Natural killer cell (primary cell): ENCODE measurements around the gene PRDM1. TPM values are rescaled to one million over a fixed set of nuclear protein-coding genes. Genes with fewer than 3 reads are reported as not detected.

Experiments used
- ATAC-seq, 3 donors: fragments of 150-1000 bp in 2 of 3; fragments of 200-7000 bp in 1 of 3; cut with Tn5 transposase; 1 replicate in 1 of 3; 2 replicates in 2 of 3; pipeline ENCODE4 v1.10.0; 2021; ENCODE audit warnings: mild to moderate bottlenecking in 2 of 3, moderate library complexity in 2 of 3
- DNase-seq, 2 donors: peaks; one replicate each; pipeline versions ENCODE4 v3.0.0 to v3.0.0-alpha.2; 2013 to 2021; ENCODE audit warnings: mixed read lengths in 1 of 2
- H3K27ac ChIP-seq: one replicate; pipeline ENCODE4 v1.5.1; 2013; ENCODE audit warnings: mild to moderate bottlenecking, low read length
- H3K27me3 ChIP-seq: one replicate; pipeline ENCODE4 v1.6.1; 2013; ENCODE audit warnings: low read length; ENCODE audit not compliant: control insufficient read depth, insufficient read depth
- H3K36me3 ChIP-seq: one replicate; pipeline ENCODE4 v1.6.1; 2013; ENCODE audit warnings: low read length; ENCODE audit not compliant: control insufficient read depth, insufficient read depth
- H3K4me1 ChIP-seq: one replicate; pipeline ENCODE4 v1.6.1; 2013; ENCODE audit warnings: low read length; ENCODE audit not compliant: control insufficient read depth, insufficient read depth
- H3K4me3 ChIP-seq: one replicate; pipeline ENCODE4 v1.5.1; 2013; ENCODE audit warnings: low read length
- H3K9me3 ChIP-seq: one replicate; pipeline ENCODE4 v1.6.1; 2013; ENCODE audit warnings: low read length; ENCODE audit not compliant: control insufficient read depth, insufficient read depth
- H3K27ac Mint-ChIP-seq, 2 donors: one replicate each; pipeline ENCODE4 v1.8.0; 2022; ENCODE audit warnings: mild to moderate bottlenecking in 2 of 2, mixed read lengths in 2 of 2, moderate library complexity in 1 of 2
- H3K27me3 Mint-ChIP-seq, 2 donors: one replicate each; pipeline ENCODE4 v1.8.0; 2022; ENCODE audit warnings: low read depth in 2 of 2, mixed read lengths in 2 of 2
- H3K36me3 Mint-ChIP-seq: one replicate; pipeline ENCODE4 v1.8.0; 2022; ENCODE audit warnings: mixed read lengths
- H3K4me1 Mint-ChIP-seq, 2 donors: one replicate each; pipeline ENCODE4 v1.8.0; 2022; ENCODE audit warnings: mixed read lengths in 2 of 2
- H3K4me3 Mint-ChIP-seq: one replicate; pipeline ENCODE4 v1.8.0; 2022; ENCODE audit warnings: mild to moderate bottlenecking, moderate library complexity, mixed read lengths
- H3K9me3 Mint-ChIP-seq, 2 donors: one replicate each; pipeline ENCODE4 v1.8.0; 2022; ENCODE audit warnings: mixed read lengths in 2 of 2
- WGBS: methylation state at CpG from one replicate; pipeline ENCODE4 v1.1.7; 2013; ENCODE audit warnings: missing lambda C conversion rate; ENCODE audit not compliant: insufficient coverage; 5-methylcytosine and 5-hydroxymethylcytosine counted together
- intact Hi-C: fragments of 100-400 bp; cut with micrococcal nuclease; formaldehyde crosslinking; loops from one replicate; pipeline ENCODE4 v1.14.2; 2022
- total RNA-seq, 4 donors: library from RNA; stranded (reverse); fragments of 120-200 nt in 1 of 4; gene quantifications; one replicate each; pipeline versions ENCODE4 v1.2.3 to v1.2.4, GENCODE V29; 2013 to 2022
- TF ChIP-seq, protein P1 (sequence below): fragments of 200-600 bp; IDR thresholded peaks from one replicate; pipeline ENCODE4 v1.8.0; 2022; ENCODE audit warnings: antibody characterized with exemption

PRDM1 gene
- total RNA-seq, 3 donors from 2014 or later (not counting 1 experiment from before 2014, with no cell fraction given), result 165 to 180 (median 177) TPM

DNA sequence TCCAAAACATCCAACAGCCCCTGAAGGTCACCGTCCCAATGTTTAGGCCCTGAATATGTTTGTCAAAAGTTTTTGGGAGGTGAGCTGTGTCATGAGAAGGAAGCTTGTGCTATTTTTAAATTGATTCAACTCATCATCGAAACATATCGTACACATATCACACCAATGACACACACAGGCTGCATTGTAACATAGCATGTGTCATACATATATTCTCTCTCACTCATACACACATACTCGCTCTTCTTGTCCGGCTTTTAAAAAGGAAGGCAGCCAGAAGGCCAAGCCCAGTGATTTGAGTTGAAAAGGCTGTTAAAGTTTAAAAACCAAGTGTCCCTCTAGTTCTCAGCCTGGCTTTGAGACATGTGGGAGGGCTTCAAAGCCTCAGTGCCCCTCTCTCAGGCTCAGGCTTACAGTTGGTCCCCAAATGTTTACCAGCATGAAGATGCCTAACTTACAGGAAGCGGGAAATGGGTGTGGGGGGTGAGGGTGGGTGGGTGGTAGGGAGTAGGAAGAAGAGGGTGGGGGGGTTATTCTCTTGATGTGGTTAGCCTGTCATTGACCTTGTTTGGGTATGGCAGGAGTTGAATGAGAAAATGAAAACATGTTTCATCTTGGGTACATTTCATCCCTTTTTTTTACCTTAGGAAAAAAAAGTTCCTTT is 3.3 kb upstream of the PRDM1 start:
- intact Hi-C loops, result no loop called here
- TF ChIP-seq, protein P1, sequence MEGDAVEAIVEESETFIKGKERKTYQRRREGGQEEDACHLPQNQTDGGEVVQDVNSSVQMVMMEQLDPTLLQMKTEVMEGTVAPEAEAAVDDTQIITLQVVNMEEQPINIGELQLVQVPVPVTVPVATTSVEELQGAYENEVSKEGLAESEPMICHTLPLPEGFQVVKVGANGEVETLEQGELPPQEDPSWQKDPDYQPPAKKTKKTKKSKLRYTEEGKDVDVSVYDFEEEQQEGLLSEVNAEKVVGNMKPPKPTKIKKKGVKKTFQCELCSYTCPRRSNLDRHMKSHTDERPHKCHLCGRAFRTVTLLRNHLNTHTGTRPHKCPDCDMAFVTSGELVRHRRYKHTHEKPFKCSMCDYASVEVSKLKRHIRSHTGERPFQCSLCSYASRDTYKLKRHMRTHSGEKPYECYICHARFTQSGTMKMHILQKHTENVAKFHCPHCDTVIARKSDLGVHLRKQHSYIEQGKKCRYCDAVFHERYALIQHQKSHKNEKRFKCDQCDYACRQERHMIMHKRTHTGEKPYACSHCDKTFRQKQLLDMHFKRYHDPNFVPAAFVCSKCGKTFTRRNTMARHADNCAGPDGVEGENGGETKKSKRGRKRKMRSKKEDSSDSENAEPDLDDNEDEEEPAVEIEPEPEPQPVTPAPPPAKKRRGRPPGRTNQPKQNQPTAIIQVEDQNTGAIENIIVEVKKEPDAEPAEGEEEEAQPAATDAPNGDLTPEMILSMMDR, result no peak
- ATAC-seq, result no peak
- H3K9me3 Mint-ChIP-seq, result no peaks in the 10 kb centered on the region
- H3K4me3 Mint-ChIP-seq, result no peak overlapping the region
- H3K4me1 ChIP-seq, result peaks cover 27% of the 10 kb centered on the region
- DNase-seq, result no peak
- WGBS, result 76% methylated on average over 4 of the region's 6 CpGs
- H3K27ac Mint-ChIP-seq, result peak overlapping the region; percentile 88 to 97
- H3K36me3 Mint-ChIP-seq, result no peaks in the 10 kb centered on the region
- no peaks in the 10 kb centered on the region for H3K36me3 ChIP-seq
- H3K27ac ChIP-seq, result no peak overlapping the region
- H3K4me1 Mint-ChIP-seq, result peaks cover 45 to 49% of the 10 kb centered on the region in 2 donors
- H3K4me3 ChIP-seq, result no peak overlapping the region
- H3K9me3 ChIP-seq, result no peaks in the 10 kb centered on the region
- H3K27me3 ChIP-seq, result no peaks in the 10 kb centered on the region
- H3K27me3 Mint-ChIP-seq, result no peaks in the 10 kb centered on the region

- Histone ChIP-seq H3K36me3 (no peaks in the 10 kb centered on the region), H3K27me3 (no peaks in the 10 kb centered on the region), H3K4me1 (peaks cover 32% of the 10 kb centered on the region), H3K27ac (no peak overlapping the region), H3K9me3 (no peaks in the 10 kb centered on the region), H3K4me3 (no peak overlapping the region)
- TF ChIP-seq, protein P1, result no peak
- no peak overlapping the region for H3K4me3 Mint-ChIP-seq
- no peaks in the 10 kb centered on the region for H3K36me3 Mint-ChIP-seq
- no peak for DNase-seq
- no CpG with 5 or more reads among the region's 2 CpGs for WGBS
- intact Hi-C loops, result no loop called here
- peaks cover 51 to 53% of the 10 kb centered on the region in 2 donors for H3K4me1 Mint-ChIP-seq
- no peaks in the 10 kb centered on the region for H3K27me3 Mint-ChIP-seq
- H3K9me3 Mint-ChIP-seq, result no peaks in the 10 kb centered on the region
- no peak for ATAC-seq
- H3K27ac Mint-ChIP-seq, result peak overlapping the region; percentile 88 to 97
These were observed 2.5 kb upstream of the PRDM1 start for GRCh38 chr6:106083618-106084017.

GRCh38 chr6:106084106-106084988 is 1.8 kb upstream of the PRDM1 start:
- H3K36me3 ChIP-seq, result no peaks in the 10 kb centered on the region
- Mint-ChIP-seq H3K4me3 (peak overlapping the region; percentile 94), H3K9me3 (no peaks in the 10 kb centered on the region), H3K27me3 (no peaks in the 10 kb centered on the region), H3K4me1 (peaks cover 56 to 58% of the 10 kb centered on the region in 2 donors), H3K36me3 (no peaks in the 10 kb centered on the region), H3K27ac (peak overlapping the region; percentile 88 to 97)
- H3K4me3 ChIP-seq, result no peak overlapping the region
- WGBS, result 77% methylated on average over 5 of the region's 5 CpGs
- DNase-seq (no peak), ATAC-seq (peak in 1 of 3 donors; percentile 24)
- no peak overlapping the region for H3K27ac ChIP-seq
- TF ChIP-seq, protein P1, result no peak
- intact Hi-C loops, result no loop called here
- peaks cover 32% of the 10 kb centered on the region for H3K4me1 ChIP-seq
- H3K9me3 ChIP-seq, result no peaks in the 10 kb centered on the region
- H3K27me3 ChIP-seq, result no peaks in the 10 kb centered on the region
